Effector memory CD8-positive, alpha-beta T cell (primary cell): ENCODE measurements around the gene SHC1.
A peak's percentile ranks its signal among the peaks of the same experiment; 100 is the strongest.

ENCODE experiments used
- ATAC-seq: fragments of 150-1000 bp; cut with Tn5 transposase; replicated peaks from 2 replicates; pipeline ENCODE4 v1.10.0; 2021; ENCODE audit warnings: mild to moderate bottlenecking, moderate library complexity
- DNase-seq, 3 experiments: peaks; one replicate each; pipeline ENCODE4 v3.0.0; 2021
- H3K27ac Mint-ChIP-seq, 2 donors: one replicate each; pipeline ENCODE4 v1.8.0; 2022; ENCODE audit warnings: mild to moderate bottlenecking in 2 of 2, mixed read lengths in 2 of 2, moderate library complexity in 2 of 2
- H3K27me3 Mint-ChIP-seq, 2 donors: one replicate each; pipeline ENCODE4 v1.8.0; 2022; ENCODE audit warnings: mixed read lengths in 2 of 2
- H3K36me3 Mint-ChIP-seq: one replicate; pipeline ENCODE4 v1.8.0; 2022; ENCODE audit warnings: mild to moderate bottlenecking, moderate library complexity, mixed read lengths; ENCODE audit not compliant: insufficient read depth
- H3K4me1 Mint-ChIP-seq, 2 donors: one replicate each; pipeline ENCODE4 v1.8.0; 2022; ENCODE audit warnings: low read depth in 2 of 2, mixed read lengths in 2 of 2
- H3K4me3 Mint-ChIP-seq, 2 donors: one replicate each; pipeline ENCODE4 v1.8.0; 2022; ENCODE audit warnings: mild to moderate bottlenecking in 2 of 2, mixed read lengths in 2 of 2, moderate library complexity in 2 of 2
- H3K9me3 Mint-ChIP-seq, 2 donors: one replicate each; pipeline ENCODE4 v1.8.0; 2022; ENCODE audit warnings: mixed read lengths in 2 of 2

The SHC1 gene

DNA sequence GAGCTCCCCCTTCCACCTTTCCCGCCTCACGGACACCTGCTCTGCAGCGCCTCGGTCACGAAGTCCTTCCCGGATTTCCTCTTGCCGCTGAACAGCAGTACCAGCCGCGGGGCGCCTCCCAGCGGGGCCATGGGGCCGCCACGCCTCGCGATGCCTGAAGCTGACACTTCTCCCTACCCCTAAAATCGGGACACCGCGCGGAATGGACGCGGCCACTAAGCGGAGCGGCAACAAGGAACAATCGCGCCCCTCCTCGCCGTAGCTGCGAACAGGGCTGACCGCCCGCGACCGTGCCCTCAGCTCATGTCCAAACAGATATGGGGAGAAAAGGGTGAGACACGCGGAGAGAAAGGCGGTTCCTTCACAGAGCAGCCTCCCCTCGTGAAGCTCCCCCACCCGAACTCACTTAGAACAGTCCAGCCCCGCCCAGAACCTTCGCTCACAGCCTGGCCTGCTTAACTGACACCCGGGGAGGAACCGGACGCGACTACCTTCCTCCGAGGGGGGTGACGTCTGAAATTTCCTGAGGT lies 33.9 kb downstream of the SHC1 start, which contains the start of gene PMVK:
TSS of gene PMVK (minus strand) at position 165 of the 530 bp plus-strand sequence. CDS start at position 131, 34 bp downstream.
- H3K27ac Mint-ChIP-seq, result peak within 1 kb of the TSS; percentile 99 to 100
- peak; percentile 93 to 96 (median 94) for DNase-seq
- ATAC-seq, result peak; percentile 79
- no peaks in the 10 kb centered on the region for H3K27me3 Mint-ChIP-seq
- peaks cover 43% of the 10 kb centered on the region for H3K36me3 Mint-ChIP-seq
- H3K9me3 Mint-ChIP-seq, result no peaks in the 10 kb centered on the region
- H3K4me3 Mint-ChIP-seq, result peak within 1 kb of the TSS; percentile 91 to 94
- H3K4me1 Mint-ChIP-seq, result peaks cover 45 to 46% of the 10 kb centered on the region in 2 donors

DNA sequence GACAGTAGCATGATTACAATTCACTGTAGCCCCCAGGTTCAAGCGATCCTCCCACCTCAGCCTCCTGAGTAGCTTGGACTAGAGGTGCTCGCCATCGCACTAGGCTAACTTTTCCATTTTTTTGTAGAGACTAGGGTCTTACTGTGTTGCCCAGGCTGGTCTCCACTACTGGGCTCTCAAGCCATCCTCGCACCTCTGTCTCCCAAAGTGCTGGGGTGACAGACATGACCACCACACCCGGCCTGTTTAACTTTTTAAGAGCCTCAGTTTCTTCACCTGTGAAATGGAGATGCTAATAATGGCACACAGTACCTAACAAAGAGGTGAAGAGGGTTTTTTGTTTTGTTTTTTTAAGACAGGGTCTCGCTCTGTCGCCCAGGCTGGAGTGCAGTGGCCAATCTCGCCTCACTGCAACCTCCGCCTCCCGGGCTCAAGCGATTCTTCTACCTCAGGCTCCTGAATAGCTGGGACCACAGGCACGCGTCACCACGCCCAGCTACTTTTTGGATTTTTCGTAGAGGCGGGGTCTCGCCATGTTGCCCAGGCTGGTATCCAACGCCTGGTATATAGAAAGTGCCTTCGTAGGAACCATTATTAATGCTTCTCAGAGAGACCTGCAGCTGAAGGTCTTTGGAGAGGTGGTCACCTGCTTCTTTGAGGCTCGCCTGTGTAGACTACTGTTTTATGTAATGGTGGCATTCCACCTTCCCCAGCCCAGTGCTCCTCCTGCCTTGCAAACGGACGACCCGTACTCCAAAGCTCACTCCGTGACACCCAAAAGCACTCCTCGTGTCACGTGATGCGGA lies 34.6 kb downstream of the SHC1 start:
- Mint-ChIP-seq H3K4me1 (peaks cover 39 to 41% of the 10 kb centered on the region in 2 donors), H3K27ac (peak overlapping the region; percentile 99 to 100), H3K36me3 (peaks cover 45% of the 10 kb centered on the region), H3K9me3 (no peaks in the 10 kb centered on the region), H3K4me3 (peak overlapping the region; percentile 91 to 94), H3K27me3 (no peaks in the 10 kb centered on the region)
- ATAC-seq, result no peak
- no peak for DNase-seq

DNA sequence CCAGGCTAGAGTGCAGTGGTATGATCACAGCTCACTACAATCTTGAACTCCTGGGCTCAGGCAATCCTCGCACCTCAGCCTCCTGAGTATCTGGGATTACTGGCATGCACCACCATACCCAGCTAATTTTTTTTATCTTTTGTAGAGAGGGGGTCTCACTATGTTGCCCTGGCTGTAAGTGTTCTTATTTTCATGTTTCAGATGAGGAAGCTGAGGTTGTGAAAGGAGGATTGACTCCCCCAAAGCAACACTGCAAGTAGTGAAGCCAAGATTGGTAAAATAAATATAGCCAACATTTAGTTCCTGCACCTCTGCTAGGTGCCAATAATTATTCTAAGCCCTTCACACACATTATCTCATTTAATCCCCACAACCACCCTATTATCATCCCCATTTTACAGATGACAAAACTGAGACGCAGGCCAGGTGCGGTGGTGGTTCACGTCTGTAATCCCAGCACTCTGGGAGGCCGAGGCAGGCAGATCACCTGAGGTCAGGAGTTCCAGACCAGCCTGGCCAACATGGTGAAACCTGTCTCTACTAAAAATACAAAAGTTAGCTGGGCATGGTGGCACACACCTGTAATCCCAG lies 36.1 kb downstream of the SHC1 start:
- Mint-ChIP-seq H3K4me3 (peak overlapping the region in 1 of 2 donors; percentile 91), H3K27me3 (no peaks in the 10 kb centered on the region), H3K27ac (peak overlapping the region in 1 of 2 donors; percentile 60), H3K36me3 (peaks cover 39% of the 10 kb centered on the region), H3K4me1 (peaks cover 29 to 30% of the 10 kb centered on the region in 2 donors), H3K9me3 (no peaks in the 10 kb centered on the region)
- no peak for DNase-seq
- no peak for ATAC-seq

DNA sequence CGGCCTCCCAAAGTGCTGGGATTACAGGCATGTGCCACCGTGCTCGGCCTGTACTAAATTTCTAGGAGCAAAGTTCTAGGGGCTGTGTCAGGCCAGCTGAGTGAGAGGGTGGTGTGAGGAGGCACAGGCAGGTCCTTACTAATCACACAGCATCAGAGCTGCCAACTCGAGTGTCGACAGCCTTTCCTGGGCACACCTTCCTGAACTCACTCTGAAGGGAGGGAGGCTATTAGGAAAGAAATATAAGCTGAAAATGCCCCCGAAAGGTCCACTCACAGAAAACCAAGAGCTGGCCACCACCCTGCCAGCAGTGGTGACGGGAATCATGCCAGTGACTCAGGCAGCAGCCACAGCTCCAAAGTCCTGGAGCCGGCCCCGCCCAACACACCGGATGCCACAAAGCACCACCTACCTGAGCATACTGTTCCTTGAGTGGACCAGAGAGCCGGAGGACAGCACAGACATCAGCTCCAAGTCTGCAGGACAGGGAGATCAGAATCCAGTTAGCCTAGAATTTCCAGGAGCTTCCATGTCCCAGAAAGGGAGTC lies 38.5 kb downstream of the SHC1 start:
- Mint-ChIP-seq H3K4me1 (peaks cover 14 to 17% of the 10 kb centered on the region in 2 donors), H3K27ac (no peak overlapping the region), H3K4me3 (no peak overlapping the region), H3K9me3 (no peaks in the 10 kb centered on the region), H3K36me3 (peaks cover 26% of the 10 kb centered on the region), H3K27me3 (no peaks in the 10 kb centered on the region)
- ATAC-seq, result no peak
- no peak for DNase-seq

DNA sequence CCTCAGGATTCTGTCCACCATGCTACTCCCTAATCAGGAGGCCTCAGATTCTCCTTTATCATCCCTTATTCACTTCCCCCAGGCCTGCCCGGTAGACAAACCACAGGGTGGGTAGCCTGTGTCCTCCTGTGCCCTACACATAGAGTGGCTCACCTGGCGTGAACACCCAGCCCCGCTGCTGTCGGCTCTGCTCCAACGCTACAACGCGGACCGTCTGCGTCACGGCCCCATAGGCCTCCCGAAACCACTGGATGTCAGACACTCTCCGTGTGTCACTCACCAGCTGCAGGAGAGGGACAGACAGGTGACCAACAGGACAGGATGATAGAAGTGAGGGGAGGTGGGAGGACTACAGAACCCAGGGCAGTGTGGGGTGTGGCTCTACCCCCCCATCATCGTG lies 44.3 kb downstream of the SHC1 start:
- H3K4me3 Mint-ChIP-seq, result no peak overlapping the region
- peaks cover 6 to 14% of the 10 kb centered on the region in 2 donors for H3K4me1 Mint-ChIP-seq
- H3K36me3 Mint-ChIP-seq, result peaks cover 16% of the 10 kb centered on the region
- no peaks in the 10 kb centered on the region for H3K27me3 Mint-ChIP-seq
- H3K27ac Mint-ChIP-seq, result peak overlapping the region; percentile 59 to 90
- no peaks in the 10 kb centered on the region for H3K9me3 Mint-ChIP-seq
- DNase-seq (no peak), ATAC-seq (no peak)

DNA sequence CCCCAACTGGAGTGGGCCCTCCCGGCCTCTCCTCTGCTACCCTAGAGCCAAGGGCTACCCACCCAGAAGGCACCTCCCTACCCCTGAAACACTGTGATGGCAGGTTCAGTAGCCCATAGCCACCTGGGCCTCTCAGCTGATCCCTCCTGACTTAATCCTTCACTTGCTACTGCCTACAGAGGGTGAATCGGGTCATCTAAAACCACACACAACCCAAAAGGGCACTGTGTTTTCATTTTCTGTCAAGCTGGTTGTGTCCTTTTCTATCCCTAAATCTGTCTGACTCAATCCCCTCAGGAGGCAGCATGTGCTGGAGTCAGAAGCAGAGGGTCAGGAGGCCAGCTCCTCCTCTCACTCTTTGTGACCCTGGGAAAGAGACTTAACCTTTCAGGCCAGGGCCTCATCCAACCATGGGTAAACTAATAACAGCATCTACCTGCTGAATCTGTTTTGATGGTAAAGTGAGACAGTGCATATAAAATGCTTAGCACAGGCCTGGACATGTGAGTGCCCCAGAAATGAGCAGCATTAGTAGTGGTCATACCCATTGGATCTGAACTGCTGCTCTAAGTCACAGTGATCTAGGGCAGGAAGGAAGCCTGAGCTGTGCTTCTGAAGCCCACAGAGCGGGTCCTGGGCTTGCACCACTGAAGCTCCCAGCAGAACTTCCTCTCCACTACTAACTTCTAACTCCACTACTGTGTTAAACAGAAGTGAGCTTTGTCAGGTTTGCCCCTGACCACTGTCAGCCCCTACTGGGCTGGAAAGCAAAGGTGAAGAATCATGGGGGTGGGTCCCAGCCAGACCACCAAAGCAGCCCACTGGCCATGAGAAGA lies 45.0 kb downstream of the SHC1 start:
- H3K27me3 Mint-ChIP-seq, result no peaks in the 10 kb centered on the region
- peaks cover 13% of the 10 kb centered on the region for H3K36me3 Mint-ChIP-seq
- no peaks in the 10 kb centered on the region for H3K9me3 Mint-ChIP-seq
- ATAC-seq, result peak; percentile 71
- H3K4me3 Mint-ChIP-seq, result peak overlapping the region in 1 of 2 donors; percentile 25
- no peak for DNase-seq
- H3K4me1 Mint-ChIP-seq, result peaks cover 6 to 14% of the 10 kb centered on the region in 2 donors
- H3K27ac Mint-ChIP-seq, result peak overlapping the region; percentile 59 to 90

DNA sequence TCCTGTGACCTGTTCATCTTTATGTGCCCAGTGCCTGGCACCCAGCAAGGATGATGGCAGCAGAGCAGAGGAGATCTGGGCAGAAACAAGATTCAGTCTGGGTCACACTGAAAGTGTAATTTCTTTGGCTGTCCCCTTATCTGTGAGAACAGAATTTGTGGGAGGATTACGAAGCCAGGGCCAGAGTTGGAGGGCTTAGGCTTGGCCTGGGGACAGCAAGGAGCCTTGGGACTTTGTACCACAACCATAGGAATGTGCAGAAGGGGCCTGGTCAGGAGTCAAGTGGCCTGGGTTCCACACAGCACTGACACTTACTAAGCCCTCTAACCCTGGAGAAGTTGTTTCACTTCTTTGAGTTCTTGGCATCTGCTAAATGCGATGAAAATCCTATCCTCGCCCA lies 46.9 kb downstream of the SHC1 start:
- H3K4me1 Mint-ChIP-seq, result peaks cover 6 to 14% of the 10 kb centered on the region in 2 donors
- H3K27me3 Mint-ChIP-seq, result no peaks in the 10 kb centered on the region
- peaks cover 13% of the 10 kb centered on the region for H3K36me3 Mint-ChIP-seq
- peak overlapping the region in 1 of 2 donors; percentile 55 for H3K27ac Mint-ChIP-seq
- ATAC-seq (no peak), DNase-seq (no peak)
- no peaks in the 10 kb centered on the region for H3K9me3 Mint-ChIP-seq
- no peak overlapping the region for H3K4me3 Mint-ChIP-seq

DNA sequence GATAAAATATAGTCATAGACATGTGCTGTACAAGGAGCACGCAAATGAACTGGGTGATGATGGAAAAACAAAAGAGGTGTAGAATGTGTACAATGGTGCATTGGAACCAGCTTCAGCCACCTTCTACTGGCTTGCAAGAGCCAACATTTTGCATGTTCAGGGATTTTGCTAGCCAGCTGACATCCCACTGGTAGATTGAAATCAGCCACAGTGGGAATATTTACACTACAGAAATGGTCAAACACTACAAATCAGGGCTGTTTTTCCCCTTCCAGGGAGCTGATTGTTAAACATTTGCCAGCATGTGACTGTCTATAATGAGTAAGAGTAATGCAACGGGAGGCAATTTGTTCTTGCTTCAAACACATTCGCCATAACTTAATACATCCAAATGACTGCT lies 57.3 kb downstream of the SHC1 start:
- Mint-ChIP-seq H3K27me3 (no peaks in the 10 kb centered on the region), H3K4me3 (no peak overlapping the region), H3K27ac (no peak overlapping the region), H3K9me3 (no peaks in the 10 kb centered on the region), H3K4me1 (no peaks in the 10 kb centered on the region), H3K36me3 (no peaks in the 10 kb centered on the region)
- no peak for ATAC-seq
- no peak for DNase-seq

DNA sequence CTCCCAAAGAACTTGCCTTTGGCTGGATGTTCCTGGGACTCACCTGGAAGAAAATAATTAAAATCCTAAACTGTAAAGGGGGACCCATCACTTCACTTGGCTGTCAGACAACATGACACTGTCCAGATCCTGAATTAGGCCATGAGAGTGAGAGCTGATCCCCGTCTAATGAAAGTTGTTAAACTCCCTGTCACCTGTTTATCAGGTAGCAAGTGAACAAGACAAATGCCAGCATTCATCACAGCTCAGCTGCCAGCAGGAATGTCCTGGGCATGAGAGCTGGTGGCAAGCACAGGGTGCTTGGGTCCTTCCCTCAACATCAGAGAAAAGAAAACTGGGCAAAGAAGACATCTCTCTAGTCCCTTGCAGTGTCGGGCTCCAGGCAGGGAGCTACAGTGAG lies 57.8 kb downstream of the SHC1 start:
- DNase-seq (no peak), ATAC-seq (no peak)
- Mint-ChIP-seq H3K4me1 (no peaks in the 10 kb centered on the region), H3K36me3 (no peaks in the 10 kb centered on the region), H3K27ac (no peak overlapping the region), H3K4me3 (no peak overlapping the region), H3K27me3 (no peaks in the 10 kb centered on the region), H3K9me3 (no peaks in the 10 kb centered on the region)
